Measurements from ENCODE around the gene LCTL. TPM values are rescaled to one million over a fixed set of nuclear protein-coding genes. Genes with fewer than 3 reads are reported as not detected.
"Not testable (repeated sequence)": the region's sequence is repeated elsewhere in the genome, so short reads cannot be mapped to it uniquely, and the experiment has no call there.

LCTL gene
- total RNA-seq, 2 experiments from 2014 or later, result not detected

DNA sequence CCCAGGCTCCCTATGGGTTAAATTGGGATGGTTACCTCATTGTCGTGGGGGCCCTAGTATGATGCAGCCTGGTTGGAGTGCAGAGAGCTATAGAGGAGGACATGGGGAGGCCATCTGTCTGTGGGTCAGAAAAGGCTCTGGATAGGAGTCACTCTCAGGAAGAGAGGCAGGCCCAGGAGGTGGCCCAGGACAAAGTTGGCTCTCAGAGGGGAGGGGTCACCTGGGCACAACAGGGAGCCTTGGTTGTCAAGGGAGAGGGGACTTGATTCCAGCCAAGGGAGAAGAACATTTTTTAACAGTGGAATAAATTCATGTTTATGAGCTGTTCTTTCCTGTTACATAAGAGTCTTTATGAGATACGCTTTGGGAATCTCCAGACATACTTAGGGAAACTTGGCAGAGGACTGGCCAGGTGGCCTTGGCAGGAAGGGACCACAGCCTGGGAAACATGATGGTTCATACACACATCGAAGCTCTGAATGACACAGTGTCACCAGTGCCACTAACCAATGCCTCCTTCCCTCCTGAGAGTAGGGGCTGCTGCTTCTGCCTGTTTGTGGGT lies 27.5 kb upstream of the LCTL start:
- TF ChIP-seq, protein P1, sequence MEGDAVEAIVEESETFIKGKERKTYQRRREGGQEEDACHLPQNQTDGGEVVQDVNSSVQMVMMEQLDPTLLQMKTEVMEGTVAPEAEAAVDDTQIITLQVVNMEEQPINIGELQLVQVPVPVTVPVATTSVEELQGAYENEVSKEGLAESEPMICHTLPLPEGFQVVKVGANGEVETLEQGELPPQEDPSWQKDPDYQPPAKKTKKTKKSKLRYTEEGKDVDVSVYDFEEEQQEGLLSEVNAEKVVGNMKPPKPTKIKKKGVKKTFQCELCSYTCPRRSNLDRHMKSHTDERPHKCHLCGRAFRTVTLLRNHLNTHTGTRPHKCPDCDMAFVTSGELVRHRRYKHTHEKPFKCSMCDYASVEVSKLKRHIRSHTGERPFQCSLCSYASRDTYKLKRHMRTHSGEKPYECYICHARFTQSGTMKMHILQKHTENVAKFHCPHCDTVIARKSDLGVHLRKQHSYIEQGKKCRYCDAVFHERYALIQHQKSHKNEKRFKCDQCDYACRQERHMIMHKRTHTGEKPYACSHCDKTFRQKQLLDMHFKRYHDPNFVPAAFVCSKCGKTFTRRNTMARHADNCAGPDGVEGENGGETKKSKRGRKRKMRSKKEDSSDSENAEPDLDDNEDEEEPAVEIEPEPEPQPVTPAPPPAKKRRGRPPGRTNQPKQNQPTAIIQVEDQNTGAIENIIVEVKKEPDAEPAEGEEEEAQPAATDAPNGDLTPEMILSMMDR (IDR thresholded peaks at IDR 0.05), result no peak
- intact Hi-C loops (cut with micrococcal nuclease), result no loop called here
- Mint-ChIP-seq H3K9me3 (no peaks in the 10 kb centered on the region), H3K4me1 (ENCODE audit: low read depth) (peaks cover 5% of the 10 kb centered on the region), H3K36me3 (ENCODE audit: low read depth) (no peaks in the 10 kb centered on the region), H3K27ac (no peak overlapping the region), H3K4me3 (no peak overlapping the region), H3K27me3 (no peaks in the 10 kb centered on the region)
- ChIA-PET CTCF (no interaction called here), POLR2A (no interaction called here)
- no peak for ATAC-seq
- no peak for DNase-seq

DNA sequence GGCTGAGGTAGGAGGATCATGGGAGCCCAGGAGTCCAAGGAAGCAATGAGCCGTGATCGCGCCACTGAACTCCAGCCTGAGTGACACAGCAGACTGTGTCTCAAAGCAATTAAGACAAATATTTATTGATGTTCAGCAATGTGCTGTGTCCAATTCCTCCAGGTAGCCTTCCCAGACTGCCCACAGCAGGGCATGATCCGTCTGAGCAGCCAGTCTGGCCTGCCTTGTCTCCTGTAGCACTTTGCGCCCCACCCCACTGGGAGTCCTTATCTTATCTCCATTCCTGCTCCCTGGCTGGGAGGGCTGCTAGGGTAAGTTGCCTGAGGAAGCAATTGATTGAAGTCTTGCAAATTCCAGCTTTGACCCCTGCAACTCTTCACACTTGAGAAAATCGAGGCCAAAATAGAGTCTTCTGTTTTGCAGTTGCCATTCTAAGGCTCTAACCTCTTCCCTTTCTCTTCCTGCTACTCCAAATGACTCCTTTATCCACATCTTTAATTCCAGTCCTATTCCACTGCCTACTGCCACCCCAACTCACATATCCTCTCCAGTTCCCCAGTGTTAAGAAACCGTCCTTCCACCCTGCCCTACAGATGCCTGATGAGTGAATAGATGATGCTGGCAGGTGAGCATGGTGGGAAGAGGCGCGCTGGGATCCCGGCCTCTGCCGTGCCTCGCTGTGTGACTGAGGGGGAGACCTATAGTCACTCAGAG lies 26.9 kb upstream of the LCTL start:
- Mint-ChIP-seq H3K9me3 (no peaks in the 10 kb centered on the region), H3K4me1 (ENCODE audit: low read depth) (no peaks in the 10 kb centered on the region), H3K4me3 (no peak overlapping the region), H3K27ac (no peak overlapping the region), H3K27me3 (peaks cover 4% of the 10 kb centered on the region), H3K36me3 (ENCODE audit: low read depth) (no peaks in the 10 kb centered on the region)
- ChIA-PET POLR2A (no interaction called here), CTCF (no interaction called here)
- TF ChIP-seq, protein P1 (IDR thresholded peaks at IDR 0.05), result no peak
- intact Hi-C loops (cut with micrococcal nuclease), result no loop called here
- no peak for ATAC-seq
- DNase-seq, result no peak

DNA sequence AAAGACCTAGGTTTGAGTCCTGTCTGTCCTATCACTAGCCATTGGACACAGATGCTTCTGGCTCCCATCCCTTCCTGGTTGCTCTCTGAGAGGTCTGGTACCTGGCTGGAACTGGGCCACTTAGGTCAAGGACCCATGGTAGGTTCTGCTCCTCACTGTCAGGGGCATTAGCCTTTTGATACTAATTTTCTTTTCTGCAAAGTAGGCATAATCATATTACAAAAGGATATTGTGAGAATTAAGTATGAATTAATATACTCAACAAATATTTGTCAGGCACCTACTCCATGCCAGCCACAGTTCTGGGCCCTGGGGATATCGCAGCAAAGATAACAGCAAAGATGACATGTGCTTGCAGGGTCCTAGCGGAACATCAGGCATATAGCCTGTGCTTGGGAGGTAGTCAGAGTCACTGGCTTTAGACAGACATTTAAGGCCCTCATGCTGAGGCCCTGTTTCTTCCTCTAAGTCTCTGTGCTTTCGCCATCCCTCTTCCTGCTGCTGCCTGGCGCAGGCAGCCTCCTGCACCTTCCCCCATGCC lies 25.6 kb upstream of the LCTL start:
- ATAC-seq (no peak), DNase-seq (no peak)
- Mint-ChIP-seq H3K36me3 (ENCODE audit: low read depth) (no peaks in the 10 kb centered on the region), H3K27ac (no peak overlapping the region), H3K9me3 (no peaks in the 10 kb centered on the region), H3K4me1 (ENCODE audit: low read depth) (no peaks in the 10 kb centered on the region), H3K4me3 (no peak overlapping the region), H3K27me3 (peaks cover 4% of the 10 kb centered on the region)
- CTCF ChIA-PET, result interaction anchor here (1.2 kb wide), 1 partner anchor 16 kb away, joined by 3 read pairs; no protein-coding TSS in a partner anchor
- TF ChIP-seq, protein P1 (IDR thresholded peaks at IDR 0.05), result no peak
- POLR2A ChIA-PET, result no interaction called here
- intact Hi-C loops (cut with micrococcal nuclease), result no loop called here

DNA sequence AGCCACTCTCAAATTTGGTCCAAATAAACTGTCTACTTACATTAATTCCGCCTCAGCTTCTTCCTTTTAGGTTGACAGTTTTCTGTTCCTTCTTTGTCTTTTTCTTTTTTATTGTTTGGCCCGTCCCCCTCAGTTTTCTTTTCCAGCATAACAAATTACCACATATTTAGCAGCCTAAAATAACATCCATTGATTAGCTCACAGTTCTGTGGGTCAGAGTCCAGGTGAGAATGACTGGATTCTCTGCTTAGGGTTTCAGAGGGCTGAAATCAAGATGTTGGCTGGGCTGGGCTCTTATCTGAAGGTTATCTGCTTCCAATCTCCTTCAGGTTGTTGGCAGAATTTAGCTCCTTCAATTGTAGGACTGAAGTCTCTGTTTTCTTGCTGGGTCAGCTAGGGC lies 24.6 kb upstream of the LCTL start:
- CTCF ChIA-PET, result interaction anchor here (1.9 kb wide), 1 partner anchor 261 kb away, joined by 7 read pairs; no protein-coding TSS in a partner anchor

DNA sequence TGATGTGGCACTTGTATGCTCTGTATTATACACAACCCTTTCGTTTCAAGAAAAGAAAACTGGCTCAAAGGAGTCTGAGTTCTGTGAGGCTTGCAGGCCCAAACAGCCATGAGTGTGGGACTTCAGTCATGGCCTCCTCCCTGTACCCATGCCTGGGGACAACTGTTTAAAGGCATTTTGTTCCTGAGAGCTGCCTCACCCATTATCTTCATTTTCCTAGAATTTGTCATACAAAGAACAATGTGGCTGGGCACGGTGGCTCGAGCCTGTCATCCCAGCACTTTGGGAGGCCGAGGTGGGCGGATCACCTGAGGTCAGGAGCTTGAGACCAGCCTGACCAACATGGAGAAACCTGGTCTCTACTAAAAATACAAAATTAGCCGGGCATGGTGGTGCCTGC lies 23.6 kb upstream of the LCTL start:
- DNase-seq; intact Hi-C loops (cut with micrococcal nuclease); H3K27me3 Mint-ChIP-seq; H3K4me1 Mint-ChIP-seq (ENCODE audit: low read depth); H3K36me3 Mint-ChIP-seq (ENCODE audit: low read depth); H3K27ac Mint-ChIP-seq; H3K9me3 Mint-ChIP-seq; ATAC-seq; H3K4me3 Mint-ChIP-seq: not testable (repeated sequence)
- ChIA-PET POLR2A (interaction anchor here (0.6 kb wide), 1 partner anchor 59 kb away, joined by 3 read pairs; no protein-coding TSS in a partner anchor), CTCF (interaction anchor here (1.7 to 1.9 kb wide), 2 partner anchors 29 to 262 kb away, joined by 5 to 7 read pairs; no protein-coding TSS in a partner anchor)

More for the DNA sequence above, 24.6 kb upstream of the LCTL start:
- TF ChIP-seq, protein P1 (IDR thresholded peaks at IDR 0.05), result no peak
- intact Hi-C loops (cut with micrococcal nuclease), result no loop called here
- Mint-ChIP-seq H3K36me3 (ENCODE audit: low read depth) (no peaks in the 10 kb centered on the region), H3K4me1 (ENCODE audit: low read depth) (no peaks in the 10 kb centered on the region), H3K27me3 (peaks cover 6% of the 10 kb centered on the region), H3K9me3 (no peaks in the 10 kb centered on the region), H3K4me3 (no peak overlapping the region), H3K27ac (no peak overlapping the region)
- no peak for ATAC-seq
- DNase-seq, result no peak
- POLR2A ChIA-PET, result interaction anchor here (0.6 kb wide), 1 partner anchor 60 kb away, joined by 3 read pairs; no protein-coding TSS in a partner anchor

Data from activated CD8-positive, alpha-beta T cell treated with anti-CD3 and anti-CD28 coated beads for 36 hours (primary cell).